SK-N-SH (cell line): ENCODE results near the gene PCIF1. TPM values are rescaled to one million over a fixed set of nuclear protein-coding genes. Genes with fewer than 3 reads are reported as not detected.

ENCODE experiments used
- CTCF ChIA-PET: fragments of 300-600, 350-600 bp; formaldehyde crosslinking; extraction: SDS; loops from one replicate; lab custom pipeline; 2021; lab: Yijun Ruan, JAX
- POLR2A ChIA-PET: fragments of 350-600 bp; sonication (Branson Sonifier 250); formaldehyde crosslinking; extraction: SDS; loops from one replicate; lab custom pipeline; 2020; ENCODE audit warnings: antibody characterized with exemption, inconsistent platforms; lab: Yijun Ruan, JAX
- DNase-seq: peaks from one replicate; pipeline ENCODE4 v3.0.0; 2012
- H2AFZ ChIP-seq: fragments of 200-600 bp; sonication (generic); 2 replicates; pipeline ENCODE4 v1.8.1; 2016; ENCODE audit warnings: antibody characterized with exemption, mild to moderate bottlenecking, low read depth
- H3F3A ChIP-seq: fragments of 200-600 bp; sonication (generic); replicated peaks from 2 replicates; pipeline ENCODE3; 2016; ENCODE audit warnings: antibody characterized with exemption, mild to moderate bottlenecking; ENCODE audit not compliant: insufficient read depth
- H3K27ac ChIP-seq, 2 experiments: fragments of 200-500 bp in 1 of 2; fragments of 200-600 bp in 1 of 2; sonication (Bioruptor generic) in 1 of 2; sonication (generic), shearing (Covaris generic) in 1 of 2; 2 replicates each; pipeline versions ENCODE4 v1.5.1 to v1.6.1; 2014 to 2016; ENCODE audit warnings: low read depth in 2 of 2, inconsistent platforms in 1 of 2, low read length in 1 of 2, mild to moderate bottlenecking in 1 of 2, mixed read lengths in 1 of 2
- H3K27me3 ChIP-seq: fragments of 200-600 bp; sonication (generic), shearing (Covaris generic); 2 replicates; pipeline ENCODE4 v1.6.1; 2016; ENCODE audit warnings: mixed run types; ENCODE audit not compliant: insufficient read depth
- H3K36me3 ChIP-seq, 2 experiments: fragments of 200-500 bp in 1 of 2; fragments of 200-600 bp in 1 of 2; sonication (Bioruptor generic) in 1 of 2; sonication (generic) in 1 of 2; replicated peaks in 1 of 2; 2 replicates each; pipeline versions ENCODE3 to v1.5.1; 2014 to 2016; ENCODE audit warnings: low read length in 1 of 2, mild to moderate bottlenecking in 1 of 2; ENCODE audit not compliant: insufficient read depth in 2 of 2, control insufficient read depth in 1 of 2
- H3K4me1 ChIP-seq, 2 experiments: fragments of 200-500 bp in 1 of 2; fragments of 200-600 bp in 1 of 2; sonication (Bioruptor generic) in 1 of 2; sonication (generic), shearing (Covaris generic) in 1 of 2; 2 replicates each; pipeline versions ENCODE4 v1.5.1 to v1.6.1; 2014 to 2016; ENCODE audit warnings: low read depth in 1 of 2, low read length in 1 of 2, mixed run types in 1 of 2; ENCODE audit not compliant: insufficient read depth in 2 of 2, control insufficient read depth in 1 of 2
- H3K4me2 ChIP-seq: fragments of 200-600 bp; sonication (generic), shearing (Covaris generic); 2 replicates; pipeline ENCODE4 v1.6.1; 2017; ENCODE audit warnings: mixed run types
- H3K4me3 ChIP-seq, 2 experiments: fragments of 200-500 bp in 1 of 2; fragments of 200-600 bp in 1 of 2; sonication (Bioruptor generic) in 1 of 2; sonication (generic), shearing (Covaris generic) in 1 of 2; 2 replicates each; pipeline versions ENCODE4 v1.5.1 to v1.8.1; 2014 to 2016; ENCODE audit warnings: low read depth in 2 of 2, inconsistent platforms in 1 of 2, low read length in 1 of 2, mild to moderate bottlenecking in 1 of 2, mixed read lengths in 1 of 2, moderate library complexity in 1 of 2
- H3K79me2 ChIP-seq: fragments of 200-600 bp; sonication (generic); 2 replicates; pipeline ENCODE4 v1.8.1; 2017; ENCODE audit warnings: mild to moderate bottlenecking; ENCODE audit not compliant: insufficient read depth
- H3K9ac ChIP-seq: fragments of 200-600 bp; sonication (generic); 2 replicates; pipeline ENCODE4 v1.6.1; 2017; ENCODE audit warnings: mixed run types
- H3K9me2 ChIP-seq: fragments of 200-600 bp; sonication (generic); 2 replicates; pipeline ENCODE4 v1.6.1; 2017; ENCODE audit warnings: mixed run types
- H3K9me3 ChIP-seq: fragments of 200-600 bp; sonication (generic); 2 replicates; pipeline ENCODE4 v1.6.1; 2017; ENCODE audit warnings: mixed run types, mild to moderate bottlenecking, moderate library complexity
- H4K20me1 ChIP-seq: fragments of 200-600 bp; sonication (generic); 2 replicates; pipeline ENCODE4 v1.6.1; 2017; ENCODE audit warnings: mild to moderate bottlenecking, mixed run types; ENCODE audit not compliant: insufficient read depth
- CHD2 ChIP-seq: fragments of 150-350 bp; IDR thresholded peaks from 2 replicates; pipeline ENCODE4 v1.6.1; 2018; ENCODE audit warnings: low read length; ENCODE audit not compliant: partially characterized antibody
- FOXJ3 ChIP-seq: sonication (generic); formaldehyde crosslinking; IDR thresholded peaks from 2 replicates; pipeline ENCODE4 v1.5.1; 2020; ENCODE audit warnings: mild to moderate bottlenecking, missing genetic modification reagents
- FOXM1 ChIP-seq: IDR thresholded peaks from 2 replicates; pipeline ENCODE4 v1.4.0; 2012; ENCODE audit warnings: low read depth, mild to moderate bottlenecking
- GATA2 ChIP-seq: sonication (generic); formaldehyde crosslinking; IDR thresholded peaks from 2 replicates; pipeline ENCODE4 v1.5.0; 2020; ENCODE audit warnings: mild to moderate bottlenecking, missing genetic modification reagents
- MEF2A ChIP-seq: IDR thresholded peaks from 2 replicates; pipeline ENCODE4 v1.4.0; 2012; ENCODE audit warnings: low read depth, borderline replicate concordance
- MXI1 ChIP-seq: IDR thresholded peaks from 2 replicates; pipeline ENCODE4 v1.6.1; 2012; ENCODE audit warnings: mild to moderate bottlenecking, low read depth, low read length, improper control_type of control experiment
- RAD21 ChIP-seq: IDR thresholded peaks from 2 replicates; pipeline ENCODE4 v1.6.1; 2012; ENCODE audit warnings: mild to moderate bottlenecking, low read length
- RCOR1 ChIP-seq: fragments of 150-350 bp; IDR thresholded peaks from 2 replicates; pipeline ENCODE4 v1.6.1; 2017; ENCODE audit warnings: antibody characterized with exemption, low read length
- TEAD4 ChIP-seq: IDR thresholded peaks from 2 replicates; pipeline ENCODE4 v1.4.0; 2012; ENCODE audit warnings: mild to moderate bottlenecking, borderline replicate concordance; ENCODE audit not compliant: insufficient read depth
- WGBS: methylation state at CpG from one replicate; pipeline ENCODE4 v1.1.6; 2017; ENCODE audit warnings: low lambda C conversion rate; 5-methylcytosine and 5-hydroxymethylcytosine counted together
- polyA plus RNA-seq, 3 experiments: library from polyadenylated mRNA; depleted of rRNA; stranded (reverse); fragments of >200 nt; gene quantifications; 2 replicates each; pipeline ENCODE4 v1.2.3, GENCODE V29; 2012
- TF ChIP-seq, protein P1 (sequence below): fragments of 150-350 bp; IDR thresholded peaks from 2 replicates; pipeline ENCODE4 v1.6.1; 2016; ENCODE audit warnings: mild to moderate bottlenecking, low read depth, low read length
- TF ChIP-seq, protein P2 (sequence below): IDR thresholded peaks from 2 replicates; pipeline ENCODE4 v1.4.0; 2012; ENCODE audit warnings: low read depth, borderline replicate concordance
- TF ChIP-seq, protein P3 (sequence below): fragments of 150-350 bp; IDR thresholded peaks from 2 replicates; pipeline ENCODE4 v1.6.1; 2017; ENCODE audit warnings: antibody characterized with exemption, low read length, low read depth, borderline replicate concordance

The PCIF1 gene
- polyA plus RNA-seq, 1 of the 3 experiments (the other 2 are of a cell fraction): 23.1 TPM

DNA sequence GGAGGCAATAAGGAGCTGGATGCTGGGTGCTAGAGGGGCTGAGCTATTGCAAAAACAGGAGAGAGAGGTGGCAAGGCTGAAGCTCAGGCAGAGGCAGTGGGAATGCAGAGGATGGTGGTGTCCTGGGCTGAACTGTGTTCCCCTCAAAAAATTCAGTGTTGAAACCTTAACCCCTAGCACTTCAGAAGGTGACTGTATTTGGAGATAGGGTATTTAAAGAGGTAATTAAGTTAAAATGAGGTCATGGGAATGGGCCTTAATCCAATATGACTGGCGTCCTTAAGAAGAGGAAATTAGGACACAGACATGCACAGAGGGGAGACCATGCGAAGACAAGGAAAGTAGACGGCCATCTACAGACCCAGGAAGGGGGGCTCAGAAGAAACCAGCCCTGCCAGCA, 62.7 kb downstream of the PCIF1 start:
- no peaks in the 10 kb centered on the region for H4K20me1 ChIP-seq
- no peak for DNase-seq
- no peak overlapping the region for H3K27ac ChIP-seq
- ChIA-PET CTCF (interaction anchor here (1.6 to 10.1 kb wide), 2 partner anchors 10 to 16 kb away, joined by 9 to 61 read pairs; no protein-coding TSS in a partner anchor), POLR2A (no interaction called here)
- no peaks in the 10 kb centered on the region for H3K79me2 ChIP-seq
- H3K27me3 ChIP-seq: no peaks in the 10 kb centered on the region
- peaks cover 0 to 2% of the 10 kb centered on the region in 2 experiments; a peak in 2 of 4 replicates for H3K4me1 ChIP-seq
- TF ChIP-seq, protein P1, sequence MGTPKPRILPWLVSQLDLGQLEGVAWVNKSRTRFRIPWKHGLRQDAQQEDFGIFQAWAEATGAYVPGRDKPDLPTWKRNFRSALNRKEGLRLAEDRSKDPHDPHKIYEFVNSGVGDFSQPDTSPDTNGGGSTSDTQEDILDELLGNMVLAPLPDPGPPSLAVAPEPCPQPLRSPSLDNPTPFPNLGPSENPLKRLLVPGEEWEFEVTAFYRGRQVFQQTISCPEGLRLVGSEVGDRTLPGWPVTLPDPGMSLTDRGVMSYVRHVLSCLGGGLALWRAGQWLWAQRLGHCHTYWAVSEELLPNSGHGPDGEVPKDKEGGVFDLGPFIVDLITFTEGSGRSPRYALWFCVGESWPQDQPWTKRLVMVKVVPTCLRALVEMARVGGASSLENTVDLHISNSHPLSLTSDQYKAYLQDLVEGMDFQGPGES: no peak
- TF ChIP-seq MEF2A: no peak
- TF ChIP-seq GATA2 (CRISPR knock-in tag): no peak
- TF ChIP-seq, protein P2, sequence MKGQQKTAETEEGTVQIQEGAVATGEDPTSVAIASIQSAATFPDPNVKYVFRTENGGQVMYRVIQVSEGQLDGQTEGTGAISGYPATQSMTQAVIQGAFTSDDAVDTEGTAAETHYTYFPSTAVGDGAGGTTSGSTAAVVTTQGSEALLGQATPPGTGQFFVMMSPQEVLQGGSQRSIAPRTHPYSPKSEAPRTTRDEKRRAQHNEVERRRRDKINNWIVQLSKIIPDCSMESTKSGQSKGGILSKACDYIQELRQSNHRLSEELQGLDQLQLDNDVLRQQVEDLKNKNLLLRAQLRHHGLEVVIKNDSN: no peak
- TF ChIP-seq RCOR1: no peak
- no peak for TF ChIP-seq FOXM1
- no peak for TF ChIP-seq TEAD4
- TF ChIP-seq, protein P3, sequence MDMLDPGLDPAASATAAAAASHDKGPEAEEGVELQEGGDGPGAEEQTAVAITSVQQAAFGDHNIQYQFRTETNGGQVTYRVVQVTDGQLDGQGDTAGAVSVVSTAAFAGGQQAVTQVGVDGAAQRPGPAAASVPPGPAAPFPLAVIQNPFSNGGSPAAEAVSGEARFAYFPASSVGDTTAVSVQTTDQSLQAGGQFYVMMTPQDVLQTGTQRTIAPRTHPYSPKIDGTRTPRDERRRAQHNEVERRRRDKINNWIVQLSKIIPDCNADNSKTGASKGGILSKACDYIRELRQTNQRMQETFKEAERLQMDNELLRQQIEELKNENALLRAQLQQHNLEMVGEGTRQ: no peak
- TF ChIP-seq CHD2: no peak
- no peak for TF ChIP-seq MXI1
- TF ChIP-seq RAD21: no peak
- TF ChIP-seq FOXJ3 (CRISPR knock-in tag): no peak
- H3K9me3 ChIP-seq: no peaks in the 10 kb centered on the region
- H3K9me2 ChIP-seq: no peaks in the 10 kb centered on the region
- no peak overlapping the region for H2AFZ ChIP-seq
- no peak overlapping the region for H3K4me3 ChIP-seq
- H3F3A ChIP-seq: no peaks in the 10 kb centered on the region
- WGBS: 21% methylated on average over 3 of the region's 3 CpGs
- H3K36me3 ChIP-seq: no peaks in the 10 kb centered on the region
- H3K9ac ChIP-seq: no peak overlapping the region
- no peak overlapping the region for H3K4me2 ChIP-seq

Other genes with a start within 250 kb of the PCIF1 start
- not detected in 2 replicates for gene WFDC13, start 232.6 kb upstream of the PCIF1 start, polyA plus RNA-seq (2012; rRNA removed)
- gene WFDC10B, start 229.7 kb upstream of the PCIF1 start, polyA plus RNA-seq (2012; rRNA removed): not detected in 2 replicates
- gene SPINT4, start 212.3 kb upstream of the PCIF1 start, polyA plus RNA-seq (2012; rRNA removed): not detected in 2 replicates
- gene WFDC3, start 142.8 kb upstream of the PCIF1 start, polyA plus RNA-seq (2012; rRNA removed): 0.76 and 0.97 TPM in 2 replicates
- 60.0 and 65.8 TPM in 2 replicates for gene DNTTIP1, start 142.7 kb upstream of the PCIF1 start, polyA plus RNA-seq (2012; rRNA removed)
- gene UBE2C, start 122.0 kb upstream of the PCIF1 start, polyA plus RNA-seq (2012; rRNA removed): 82.8 and 115 TPM in 2 replicates
- gene TNNC2, start 107.4 kb upstream of the PCIF1 start, polyA plus RNA-seq (2012; rRNA removed): 0.57 and 1.1 TPM in 2 replicates
- gene SNX21, start 100.9 kb upstream of the PCIF1 start, polyA plus RNA-seq (2012; rRNA removed): 20.6 and 22.1 TPM in 2 replicates
- gene ACOT8, start 77.3 kb upstream of the PCIF1 start, polyA plus RNA-seq (2012; rRNA removed): 48.4 and 54.8 TPM in 2 replicates
- gene ZSWIM3, start 77.1 kb upstream of the PCIF1 start, polyA plus RNA-seq (2012; rRNA removed): 2.3 and 2.9 TPM in 2 replicates
- gene ZSWIM1, start 53.5 kb upstream of the PCIF1 start, polyA plus RNA-seq (2012; rRNA removed): 1.8 and 2.8 TPM in 2 replicates
- gene SPATA25, start 47.1 kb upstream of the PCIF1 start, polyA plus RNA-seq (2012; rRNA removed): 1.3 and 2.9 TPM in 2 replicates
- gene NEURL2, start 43.5 kb upstream of the PCIF1 start, polyA plus RNA-seq (2012; rRNA removed): 3.5 and 4.7 TPM in 2 replicates
- gene CTSA, start 43.3 kb upstream of the PCIF1 start, polyA plus RNA-seq (2012; rRNA removed): 338 and 363 TPM in 2 replicates
- gene PLTP, start 22.5 kb upstream of the PCIF1 start, polyA plus RNA-seq (2012; rRNA removed): 114 and 154 TPM in 2 replicates
- gene ZNF335, start 37.5 kb downstream of the PCIF1 start, polyA plus RNA-seq (2012; rRNA removed): 8.5 and 11.7 TPM in 2 replicates
- 0.18 and 0.23 TPM in 2 replicates for gene MMP9, start 74.2 kb downstream of the PCIF1 start, polyA plus RNA-seq (2012; rRNA removed)
- 8.5 and 19.9 TPM in 2 replicates for gene SLC12A5, start 94.5 kb downstream of the PCIF1 start, polyA plus RNA-seq (2012; rRNA removed)
- gene NCOA5, start 155.3 kb downstream of the PCIF1 start, polyA plus RNA-seq (2012; rRNA removed): 18.6 and 20.4 TPM in 2 replicates
- gene CD40, start 183.6 kb downstream of the PCIF1 start, polyA plus RNA-seq (2012; rRNA removed): not detected in 2 replicates